ELF-1 (cell line): ENCODE results near the gene TIMM8B.
"Not testable (repeated sequence)": the region's sequence is repeated elsewhere in the genome, so short reads cannot be mapped to it uniquely, and the experiment has no call there.

Experiments used
- DNase-seq: peaks from one replicate; pipeline ENCODE4 v3.0.0-alpha.2; 2016; ENCODE audit warnings: low read depth, low spot score

Gene TIMM8B

GRCh38 chr11:112086422-112087191, at the start of gene TIMM8B, which contains the start of gene SDHD:
TSS of gene TIMM8B (minus strand) at chr11:112086756. CDS start at chr11:112086723, 33 bp downstream.
TSS of gene SDHD (plus strand) at chr11:112086873. CDS start at chr11:112086908, 35 bp downstream.
- DNase-seq, result peak; percentile 96

DNA sequence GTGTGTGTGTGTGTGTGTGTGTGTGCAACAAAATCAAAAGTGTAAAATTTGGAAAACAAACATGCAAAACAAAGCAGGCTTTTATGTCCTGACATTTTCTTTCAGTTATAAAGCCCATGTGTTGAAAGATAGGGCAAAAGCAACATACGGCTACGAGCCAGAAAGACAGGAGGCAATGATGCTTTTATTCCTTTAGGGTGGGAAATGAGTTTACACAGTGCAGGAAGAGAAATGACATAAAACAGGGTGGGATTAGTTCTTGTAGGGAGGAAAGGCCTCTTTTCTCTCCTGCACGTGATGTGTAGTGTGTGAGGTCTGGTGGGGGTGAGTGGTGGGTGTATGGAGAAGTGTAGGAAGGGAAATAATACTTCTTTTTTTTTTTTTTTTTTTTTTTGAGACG, 47.9 kb upstream of the TIMM8B start:
- no peak for DNase-seq

DNA sequence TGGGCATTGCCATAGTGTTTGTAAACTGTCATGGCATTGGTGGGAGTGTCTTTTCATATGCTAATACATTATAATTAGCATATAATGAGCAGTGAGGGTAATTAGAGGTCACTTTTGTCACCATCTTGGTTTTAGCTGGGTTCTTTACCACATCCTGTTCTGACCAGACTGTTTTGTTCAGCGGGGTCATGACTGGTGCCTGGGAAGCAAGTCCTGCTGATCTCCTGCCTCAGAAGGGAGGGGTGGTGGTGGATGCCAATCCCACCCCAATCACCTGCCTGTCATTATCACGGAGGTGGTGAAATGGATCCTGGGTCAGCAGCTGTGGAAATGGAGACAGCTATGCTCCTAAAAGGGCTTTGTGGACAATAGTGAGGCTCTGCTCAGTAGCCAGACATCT, 46.2 kb upstream of the TIMM8B start:
- peak; percentile 4 for DNase-seq

GRCh38 chr11:112129656-112130055, 43.1 kb upstream of the TIMM8B start:
- no peak for DNase-seq

GRCh38 chr11:112128483-112129121, 42.0 kb upstream of the TIMM8B start:
- DNase-seq, result no peak

DNA sequence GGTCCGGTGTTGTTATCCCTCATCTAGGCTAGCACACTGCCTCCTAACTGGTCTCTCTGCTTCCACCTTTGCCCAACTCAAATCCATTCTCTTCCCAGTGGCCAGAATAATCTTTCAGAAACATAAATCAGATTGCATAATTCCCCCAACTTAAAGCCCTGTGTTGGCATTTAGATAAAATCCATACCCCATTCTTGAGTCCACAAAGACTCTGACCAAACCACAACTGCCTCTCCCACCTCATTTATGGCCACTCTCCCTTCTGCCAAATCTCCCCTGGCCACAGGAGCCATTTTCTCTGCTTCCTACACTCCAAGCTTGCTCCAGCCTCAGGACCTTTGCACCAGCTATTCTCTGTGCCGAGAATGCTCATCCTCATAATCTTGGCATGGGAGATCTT, 40.5 kb upstream of the TIMM8B start:
- no peak for DNase-seq

- no peak for DNase-seq
Measured at GRCh38 chr11:112123129-112123528, 36.6 kb upstream of the TIMM8B start.

DNA sequence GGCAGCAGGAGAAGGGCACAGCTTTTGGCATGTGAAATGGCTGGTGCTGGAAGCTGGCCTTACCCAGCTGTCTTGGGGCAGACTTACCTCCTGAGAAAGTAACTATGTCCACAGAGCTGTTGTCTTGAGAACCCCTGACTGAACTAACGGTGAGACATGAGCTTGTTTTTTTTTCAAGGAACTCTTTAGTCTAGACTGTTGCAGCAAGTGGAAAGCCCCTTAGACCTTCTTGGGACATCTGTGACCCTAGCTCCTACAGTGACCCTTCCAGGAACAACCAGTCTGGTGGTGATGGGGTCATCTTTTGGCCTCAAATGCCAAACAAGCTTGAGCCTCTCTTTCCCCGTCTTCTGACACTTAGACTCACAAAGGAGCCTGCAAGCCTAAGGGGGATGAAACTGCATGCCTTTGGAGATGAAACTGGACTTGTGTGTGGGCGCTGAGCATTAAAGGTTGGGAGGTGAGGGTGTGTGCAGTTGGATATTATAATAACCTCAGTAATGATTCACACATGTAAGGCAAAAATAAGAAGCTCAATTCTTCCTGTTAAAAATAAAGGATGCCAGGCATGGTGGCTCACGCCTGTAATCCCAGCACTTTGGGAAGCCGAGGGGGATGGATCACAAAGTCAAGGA, 35.5 kb upstream of the TIMM8B start:
- no peak for DNase-seq

DNA sequence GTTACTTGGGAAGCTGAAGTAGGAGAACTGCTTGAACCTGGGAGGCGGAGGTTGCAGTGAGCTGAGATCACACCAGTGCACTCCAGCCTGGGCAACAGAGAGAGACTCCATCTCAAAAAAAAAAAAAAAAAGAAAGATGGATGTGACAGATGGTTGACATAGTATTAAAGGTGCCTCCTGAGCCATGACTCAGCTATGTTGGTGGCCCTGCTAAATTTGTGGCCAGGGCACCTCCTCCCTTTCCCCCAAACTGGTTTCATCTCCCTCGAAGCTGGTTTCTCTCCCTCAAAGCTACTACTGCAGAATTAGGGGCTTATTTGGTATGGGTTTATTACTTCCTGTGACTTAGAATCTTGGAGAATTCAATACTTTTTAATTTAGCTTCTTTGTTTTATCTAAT, 31.6 kb upstream of the TIMM8B start:
- no peak for DNase-seq

GRCh38 chr11:112115386-112115785, 28.8 kb upstream of the TIMM8B start:
- DNase-seq, result no peak

DNA sequence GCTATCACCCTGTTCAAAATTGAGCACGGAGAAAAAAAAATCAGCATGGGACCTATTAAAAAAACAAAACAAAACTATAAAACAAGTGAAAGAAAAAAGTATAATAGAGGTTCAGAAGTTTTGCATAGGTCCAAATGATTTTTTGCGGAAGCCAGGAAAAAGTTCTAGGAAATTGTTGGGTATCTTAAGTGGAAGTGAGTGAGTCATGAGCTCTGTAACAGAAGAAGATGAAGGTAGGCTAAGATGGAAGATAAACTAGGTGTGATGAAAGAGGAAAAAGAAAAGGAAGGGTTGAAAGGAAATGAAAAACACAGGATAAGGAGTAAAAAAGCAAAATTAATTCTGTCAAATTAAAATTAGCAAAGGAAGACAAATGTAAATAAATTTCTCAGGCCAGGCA, 27.9 kb upstream of the TIMM8B start:
- no peak for DNase-seq

DNA sequence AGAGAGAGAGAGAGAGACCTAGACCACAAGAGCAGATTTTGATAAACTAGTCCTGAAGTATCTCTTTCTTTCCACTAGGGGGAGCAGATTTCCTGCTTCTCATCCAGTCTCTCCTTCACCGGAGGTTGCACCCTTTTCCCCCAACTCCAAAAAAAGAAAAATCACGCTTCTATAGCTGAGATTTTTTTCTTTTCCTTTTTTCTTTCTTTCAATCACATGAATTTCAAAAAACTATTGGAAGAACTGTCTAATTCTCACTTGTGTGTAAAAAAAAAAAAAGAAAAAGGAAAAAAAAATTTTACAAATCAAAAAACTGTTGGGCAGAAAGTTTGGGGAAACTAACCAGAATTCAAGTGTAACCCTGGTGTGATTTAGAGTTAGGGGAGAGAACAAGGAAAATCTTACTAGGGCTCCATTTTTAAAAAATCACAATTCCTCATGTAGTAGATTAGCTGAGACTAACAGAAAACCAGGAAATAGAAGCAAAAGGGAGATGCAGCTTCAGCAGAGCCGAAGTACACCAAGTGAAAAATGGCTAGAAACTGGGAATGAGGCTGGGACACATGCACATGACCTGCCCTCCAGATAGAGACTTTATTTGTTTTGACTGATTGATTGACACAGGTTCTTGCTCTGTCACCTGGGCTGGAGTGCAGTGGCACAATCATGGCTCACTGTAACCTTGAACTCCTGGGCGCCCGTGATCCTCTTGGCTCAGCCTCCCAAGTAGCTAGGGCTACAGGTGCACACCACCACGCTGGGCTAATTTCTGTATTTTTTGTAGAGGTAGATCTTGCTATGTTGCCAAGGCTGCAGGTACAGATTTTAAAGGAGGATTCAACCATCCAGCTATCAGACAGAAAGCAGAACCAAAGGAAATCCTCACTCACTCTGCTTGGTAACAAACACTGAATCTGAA, 27.2 kb upstream of the TIMM8B start:
- peak; percentile 20 for DNase-seq

DNA sequence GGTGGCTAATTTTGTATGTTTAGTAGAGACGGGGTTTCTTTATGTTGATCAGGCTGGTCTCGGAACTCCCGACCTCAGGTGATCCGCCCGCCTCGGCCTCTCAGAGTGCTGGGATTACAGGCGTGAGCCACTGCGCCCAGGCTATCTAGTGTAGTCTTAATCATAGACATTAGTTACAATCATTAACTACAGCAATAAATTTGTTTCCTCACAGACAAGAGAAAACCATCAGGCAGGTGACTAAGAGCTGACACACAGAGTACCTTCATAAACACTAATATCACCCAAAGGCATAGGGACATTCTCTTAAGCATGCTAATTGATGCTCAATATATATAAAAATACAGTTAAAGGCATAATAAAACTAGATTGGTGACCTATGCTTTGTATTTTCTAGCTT, 19.5 kb upstream of the TIMM8B start:
- no peak for DNase-seq

- DNase-seq, result no peak
Measured at GRCh38 chr11:112103446-112103845, 16.9 kb upstream of the TIMM8B start.

- DNase-seq, result no peak
Measured at GRCh38 chr11:112100462-112100861, 13.9 kb upstream of the TIMM8B start.

- no peak for DNase-seq
Measured at GRCh38 chr11:112097734-112098528, 11.4 kb upstream of the TIMM8B start.

DNA sequence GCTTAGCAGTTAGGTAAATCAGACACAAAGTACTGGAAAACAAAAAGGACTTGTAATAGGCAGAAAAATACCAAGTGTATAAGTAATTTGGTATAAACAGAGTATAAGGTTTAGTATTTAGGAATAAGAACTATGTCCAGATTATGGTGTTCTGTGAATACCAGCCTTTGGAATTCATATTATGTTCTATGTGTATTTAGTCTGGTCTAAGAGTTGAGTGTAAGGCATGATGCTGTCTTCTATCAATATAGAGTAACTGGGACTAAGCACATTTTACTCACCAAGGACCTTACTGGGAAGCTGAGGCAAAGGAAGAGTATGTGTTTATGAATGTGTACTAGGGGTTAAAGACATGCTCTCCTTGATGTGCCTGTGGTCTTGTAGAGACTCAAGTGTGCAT, 9.6 kb upstream of the TIMM8B start:
- DNase-seq, result no peak

- not testable (repeated sequence) for DNase-seq
Measured at GRCh38 chr11:112095302-112095701, 8.7 kb upstream of the TIMM8B start.

DNA sequence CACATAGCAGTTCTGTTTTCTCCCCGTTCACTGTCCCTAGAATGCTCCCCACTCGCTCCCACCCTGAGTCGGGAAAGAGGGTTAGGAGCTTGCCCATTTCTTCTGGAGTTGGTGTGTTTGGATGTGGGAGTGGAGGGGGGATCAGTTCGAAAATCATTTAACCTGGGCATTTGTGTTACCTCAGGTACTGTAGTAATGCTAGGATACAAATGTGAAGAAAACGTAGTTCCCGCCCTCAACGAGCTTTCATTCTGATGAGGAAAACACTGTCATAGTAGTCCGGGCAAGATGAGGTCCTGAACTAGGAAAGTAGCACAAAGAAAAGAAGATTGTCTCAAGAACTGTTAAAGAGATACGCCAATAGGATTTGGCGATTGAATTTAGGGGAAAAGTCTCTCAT, 656 bp upstream of the TIMM8B start:
- no peak for DNase-seq

- DNase-seq, result no peak
Measured at GRCh38 chr11:112085822-112086421, 634 bp downstream of the TIMM8B start.
